A549 (cell line): Measurements from ENCODE around the gene ANKRD28. TPM values are rescaled to one million over a fixed set of nuclear protein-coding genes. Genes with fewer than 3 reads are reported as not detected.

Source experiments
- ATAC-seq, 2 experiments: fragments of 200-7000 bp in 1 of 2; fragments of >200 bp in 1 of 2; cut with Nextera tagmentation in 1 of 2; cut with Tn5 transposase in 1 of 2; 3 replicates each; pipeline versions ENCODE4 v1.8.0 to v1.9.1; 2018 to 2020; ENCODE audit warnings: mild to moderate bottlenecking in 1 of 2, moderate library complexity in 1 of 2
- CTCF ChIA-PET: fragments of 300-600 bp; sonication (Branson Sonifier 250); formaldehyde crosslinking; extraction: SDS; loops from one replicate; lab custom pipeline; 2021; ENCODE audit warnings: antibody characterized with exemption, inconsistent platforms; lab: Yijun Ruan, JAX
- POLR2A ChIA-PET: fragments of 350-600 bp; formaldehyde crosslinking; extraction: SDS; loops from one replicate; lab custom pipeline; 2021; ENCODE audit warnings: antibody characterized with exemption, inconsistent platforms; lab: Yijun Ruan, JAX
- DNase-seq, 2 experiments: peaks; one replicate each; pipeline versions ENCODE4 v3.0.0 to v3.0.0-alpha.2; 2011 to 2016; ENCODE audit warnings: low read depth in 1 of 2, low spot score in 1 of 2
- FAIRE-seq: peaks from 2 replicates; lab custom pipeline; 2011; peaks lifted over from hg19 to GRCh38; lab: Jason Lieb, UNC
- H3K27ac ChIP-seq, 2 experiments: fragments of >200 bp; sonication (Bioruptor Twin); formaldehyde crosslinking; 3 replicates each; pipeline ENCODE4 v1.5.1; 2016 to 2017
- H3K4me1 ChIP-seq: fragments of >200 bp; sonication (Bioruptor Twin); formaldehyde crosslinking; 3 replicates; pipeline ENCODE4 v1.6.1; 2016
- H3K4me2 ChIP-seq: fragments of >200 bp; sonication (Bioruptor Twin); formaldehyde crosslinking; 3 replicates; pipeline ENCODE4 v1.6.1; 2016
- H3K4me3 ChIP-seq: fragments of >200 bp; sonication (Bioruptor Twin); formaldehyde crosslinking; 3 replicates; pipeline ENCODE4 v1.5.1; 2016
- H3K9me3 ChIP-seq: fragments of >200 bp; sonication (Bioruptor Twin); formaldehyde crosslinking; 3 replicates; pipeline ENCODE4 v1.6.1; 2016
- ATOH8 ChIP-seq: fragments of 250-450 bp; sonication (Bioruptor Pico); IDR thresholded peaks from 2 replicates; pipeline ENCODE4 v1.5.0; 2020; ENCODE audit warnings: low read depth, mild to moderate bottlenecking, moderate library complexity
- BHLHE40 ChIP-seq: IDR thresholded peaks from 2 replicates; pipeline ENCODE4 v1.6.1; 2012; ENCODE audit warnings: low read depth, low read length, inconsistent platforms
- CBX8 ChIP-seq: fragments of 200-600 bp; sonication (generic); IDR thresholded peaks from 2 replicates; pipeline ENCODE4 v1.6.1; 2016
- CHD2 ChIP-seq: fragments of 150-350 bp; IDR thresholded peaks from 2 replicates; pipeline ENCODE4 v1.6.1; 2014; ENCODE audit warnings: low read length; ENCODE audit not compliant: partially characterized antibody
- CHD4 ChIP-seq: fragments of 200-600 bp; sonication (generic); IDR thresholded peaks from 2 replicates; pipeline ENCODE4 v1.6.1; 2016; ENCODE audit warnings: antibody characterized with exemption, mild to moderate bottlenecking, borderline replicate concordance
- CTCF ChIP-seq: fragments of >200 bp; sonication (Bioruptor Twin); formaldehyde crosslinking; IDR thresholded peaks from 3 replicates; pipeline ENCODE4 v1.5.1; 2016
- FOSL2 ChIP-seq, 2 experiments: fragments of 450-650 bp in 1 of 2; fragments of >200 bp in 1 of 2; sonication (Bioruptor Twin) in 1 of 2; formaldehyde crosslinking; IDR thresholded peaks; 2 replicates each; pipeline versions ENCODE4 v1.5.0 to v1.6.1; 2016 to 2020; ENCODE audit warnings: mild to moderate bottlenecking in 1 of 2, moderate library complexity in 1 of 2
- GATA3 ChIP-seq: IDR thresholded peaks from 2 replicates; pipeline ENCODE4 v1.6.1; 2012; ENCODE audit warnings: borderline replicate concordance
- HOXA7 ChIP-seq: fragments of 250-450 bp; sonication (Bioruptor Pico); IDR thresholded peaks from 2 replicates; pipeline ENCODE4 v1.5.0; 2020; ENCODE audit warnings: mild to moderate bottlenecking, moderate library complexity
- JUNB ChIP-seq: fragments of >200 bp; sonication (Bioruptor Twin); formaldehyde crosslinking; IDR thresholded peaks from 2 replicates; pipeline ENCODE4 v1.6.1; 2016
- KDM1A ChIP-seq: fragments of 200-600 bp; sonication (generic); IDR thresholded peaks from 2 replicates; pipeline ENCODE4 v1.6.1; 2016; ENCODE audit warnings: low read depth, mild to moderate bottlenecking
- KDM5A ChIP-seq: fragments of 200-600 bp; sonication (generic); IDR thresholded peaks from 2 replicates; pipeline ENCODE4 v1.6.1; 2016; ENCODE audit warnings: antibody characterized with exemption, mild to moderate bottlenecking
- MAZ ChIP-seq: fragments of 150-350 bp; IDR thresholded peaks from 2 replicates; pipeline ENCODE4 v1.6.1; 2014; ENCODE audit warnings: antibody characterized with exemption, low read depth, low read length, borderline replicate concordance
- RARB ChIP-seq: fragments of 250-450 bp; sonication (Bioruptor Pico); IDR thresholded peaks from 2 replicates; pipeline ENCODE4 v1.8.0; 2021; ENCODE audit warnings: mild to moderate bottlenecking, moderate library complexity
- SMC3 ChIP-seq: fragments of >200 bp; sonication (Bioruptor Twin); formaldehyde crosslinking; IDR thresholded peaks from 3 replicates; pipeline ENCODE4 v1.6.1; 2018; ENCODE audit warnings: inconsistent platforms
- SREBF2 ChIP-seq: fragments of 450-650 bp; IDR thresholded peaks from 2 replicates; pipeline ENCODE4 v1.6.1; 2014; ENCODE audit warnings: mild to moderate bottlenecking, moderate library complexity
- TP53 ChIP-seq: fragments of 250-450 bp; sonication (Bioruptor Pico); IDR thresholded peaks from 2 replicates; pipeline ENCODE4 v1.5.0; 2021; ENCODE audit warnings: mild to moderate bottlenecking, moderate library complexity
- ZNF302 ChIP-seq: fragments of 250-450 bp; sonication (Bioruptor Pico); IDR thresholded peaks from 2 replicates; pipeline ENCODE4 v1.9.0; 2021; ENCODE audit warnings: inconsistent platforms, mild to moderate bottlenecking, moderate library complexity
- WGBS: methylation state at CpG from one replicate; pipeline ENCODE4 v1.1.6; 2017; ENCODE audit errors: missing lambda C conversion rate; 5-methylcytosine and 5-hydroxymethylcytosine counted together
- polyA plus RNA-seq, 4 experiments: library from polyadenylated mRNA; depleted of rRNA in 3 of 4; stranded (reverse); fragments of >200 nt; fragmentation: RNase III in 1 of 4; extraction: RNeasy Plus Mini Kit Qiagen cat#74134 plus additional on column Dnase treatment in 1 of 4; gene quantifications; 2 replicates in 3 of 4; 3 replicates in 1 of 4; pipeline ENCODE4 v1.2.3, GENCODE V29; 2011 to 2017
- TF ChIP-seq, protein P1 (sequence below): fragments of 150-350 bp; IDR thresholded peaks from 2 replicates; pipeline ENCODE4 v1.6.1; 2014; ENCODE audit warnings: low read depth, mild to moderate bottlenecking, low read length
- TF ChIP-seq, protein P2 (sequence below): fragments of >200 bp; sonication (Bioruptor Twin); formaldehyde crosslinking; IDR thresholded peaks from 3 replicates; pipeline ENCODE4 v1.6.1; 2016
- TF ChIP-seq, protein P3 (sequence below): IDR thresholded peaks from 2 replicates; pipeline ENCODE4 v1.6.1; 2012

ANKRD28 gene
- polyA plus RNA-seq, 2 of the 4 experiments (the other 2 are of a cell fraction), result 29.9 to 72.0 TPM

DNA sequence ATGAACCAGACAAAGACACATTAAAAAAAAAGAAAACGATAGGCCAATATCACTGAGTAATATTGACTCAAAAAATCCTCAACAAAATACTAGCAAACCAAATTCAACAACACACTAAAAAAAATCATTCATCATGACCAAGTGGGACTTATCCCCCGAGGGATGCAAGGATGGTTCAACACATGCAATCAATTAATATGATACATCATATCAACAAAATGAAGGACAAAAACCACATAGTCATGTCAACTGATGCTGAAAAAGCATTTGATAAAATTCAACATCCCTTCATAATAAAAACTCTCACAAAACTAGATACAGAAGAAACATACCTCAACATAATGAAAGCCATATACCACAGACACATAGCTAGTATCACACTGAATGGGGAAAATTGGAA lies 41.8 kb upstream of the ANKRD28 start:
- 93% methylated on average over 2 of the region's 2 CpGs for WGBS
- FAIRE-seq, result no peak
- H3K4me1 ChIP-seq, result no peaks in the 10 kb centered on the region
- H3K4me3 ChIP-seq, result no peak overlapping the region
- TF ChIP-seq KDM1A (no peak), CBX8 (no peak), TP53 (no peak), BHLHE40 (no peak)
- no peak overlapping the region for H3K4me2 ChIP-seq
- CTCF ChIA-PET, result no interaction called here
- no peak overlapping the region for H3K27ac ChIP-seq
- peaks cover 11% of the 10 kb centered on the region for H3K9me3 ChIP-seq
- POLR2A ChIA-PET, result interaction anchor here (0.5 kb wide), 1 partner anchor 52 kb away, joined by 5 read pairs; no protein-coding TSS in a partner anchor
- ATAC-seq, result no peak
- DNase-seq, result no peak

- Histone ChIP-seq H3K4me1 (peaks cover 10% of the 10 kb centered on the region), H3K4me3 (no peak overlapping the region), H3K9me3 (no peaks in the 10 kb centered on the region), H3K4me2 (peak overlapping the region; percentile 17; the same call in 1 of the 3 replicates), H3K27ac (no peak overlapping the region)
- ChIA-PET CTCF (interaction anchor here (1.0 kb wide), 1 partner anchor 25 kb away, joined by 3 read pairs; no protein-coding TSS in a partner anchor), POLR2A (no interaction called here)
- TF ChIP-seq GATA3 (peak; percentile 20; the same call in 1 of the 2 replicates), SREBF2 (no peak)
- no peak; a peak in 1 of 6 replicates for ATAC-seq
- peak; percentile 28 for FAIRE-seq
- DNase-seq, result no peak
- WGBS, result 0% methylated on average over 1 of the region's 1 CpG
Observed at GRCh38 chr3:15831927-15832326, 34.1 kb upstream of the ANKRD28 start.

DNA sequence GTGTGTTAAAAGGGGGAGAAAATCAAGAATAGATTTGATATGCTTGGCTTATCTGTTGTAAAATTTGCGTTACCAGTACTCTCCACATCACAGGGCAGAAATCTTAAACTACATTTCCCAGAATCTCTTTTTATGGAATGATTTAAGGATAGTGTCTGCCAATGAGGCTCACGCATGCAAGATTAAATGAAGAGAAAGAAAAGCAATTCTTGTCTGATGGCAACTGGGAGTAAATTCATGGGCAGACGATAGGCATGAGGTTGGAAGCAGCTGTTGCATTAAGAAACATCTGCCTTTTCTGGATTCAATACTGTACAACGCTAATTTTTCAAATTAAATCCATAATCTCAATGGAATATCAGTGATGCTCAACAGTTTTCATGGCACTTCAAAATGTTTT lies 27.2 kb upstream of the ANKRD28 start:
- Histone ChIP-seq H3K4me2 (no peak overlapping the region), H3K9me3 (no peaks in the 10 kb centered on the region), H3K4me3 (no peak overlapping the region), H3K27ac (no peak overlapping the region), H3K4me1 (no peaks in the 10 kb centered on the region)
- DNase-seq, result no peak
- no peak for ATAC-seq
- FAIRE-seq, result no peak
- POLR2A ChIA-PET, result no interaction called here
- WGBS, result 67% methylated on average over 4 of the region's 4 CpGs
- CTCF ChIA-PET, result interaction anchor here (1.5 kb wide), 1 partner anchor 9 kb away, joined by 4 read pairs; no protein-coding TSS in a partner anchor
- TF ChIP-seq, protein P1, sequence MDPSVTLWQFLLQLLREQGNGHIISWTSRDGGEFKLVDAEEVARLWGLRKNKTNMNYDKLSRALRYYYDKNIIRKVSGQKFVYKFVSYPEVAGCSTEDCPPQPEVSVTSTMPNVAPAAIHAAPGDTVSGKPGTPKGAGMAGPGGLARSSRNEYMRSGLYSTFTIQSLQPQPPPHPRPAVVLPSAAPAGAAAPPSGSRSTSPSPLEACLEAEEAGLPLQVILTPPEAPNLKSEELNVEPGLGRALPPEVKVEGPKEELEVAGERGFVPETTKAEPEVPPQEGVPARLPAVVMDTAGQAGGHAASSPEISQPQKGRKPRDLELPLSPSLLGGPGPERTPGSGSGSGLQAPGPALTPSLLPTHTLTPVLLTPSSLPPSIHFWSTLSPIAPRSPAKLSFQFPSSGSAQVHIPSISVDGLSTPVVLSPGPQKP, result no peak
- TF ChIP-seq RARB (CRISPR knock-in tag), result no peak
- TF ChIP-seq ATOH8 (CRISPR knock-in tag), result no peak
- TF ChIP-seq HOXA7 (CRISPR knock-in tag), result no peak
- TF ChIP-seq FOSL2 (IDR thresholded peaks at IDR 0.05), result no peak
- no peak for TF ChIP-seq FOSL2 (CRISPR knock-in tag; IDR thresholded peaks at IDR 0.05)

- TF ChIP-seq GATA3 (no peak), KDM5A (no peak), MAZ (no peak), CTCF (no peak), CHD2 (no peak), JUNB (no peak), ATOH8 (CRISPR knock-in tag) (no peak), KDM1A (no peak), CHD4 (no peak), HOXA7 (CRISPR knock-in tag) (no peak), ZNF302 (CRISPR knock-in tag) (no peak), SMC3 (no peak)
- TF ChIP-seq, protein P2, sequence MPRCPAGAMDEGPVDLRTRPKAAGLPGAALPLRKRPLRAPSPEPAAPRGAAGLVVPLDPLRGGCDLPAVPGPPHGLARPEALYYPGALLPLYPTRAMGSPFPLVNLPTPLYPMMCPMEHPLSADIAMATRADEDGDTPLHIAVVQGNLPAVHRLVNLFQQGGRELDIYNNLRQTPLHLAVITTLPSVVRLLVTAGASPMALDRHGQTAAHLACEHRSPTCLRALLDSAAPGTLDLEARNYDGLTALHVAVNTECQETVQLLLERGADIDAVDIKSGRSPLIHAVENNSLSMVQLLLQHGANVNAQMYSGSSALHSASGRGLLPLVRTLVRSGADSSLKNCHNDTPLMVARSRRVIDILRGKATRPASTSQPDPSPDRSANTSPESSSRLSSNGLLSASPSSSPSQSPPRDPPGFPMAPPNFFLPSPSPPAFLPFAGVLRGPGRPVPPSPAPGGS, result no peak
- TF ChIP-seq, protein P3, sequence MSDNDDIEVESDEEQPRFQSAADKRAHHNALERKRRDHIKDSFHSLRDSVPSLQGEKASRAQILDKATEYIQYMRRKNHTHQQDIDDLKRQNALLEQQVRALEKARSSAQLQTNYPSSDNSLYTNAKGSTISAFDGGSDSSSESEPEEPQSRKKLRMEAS, result no peak
- ATAC-seq (no peak), FAIRE-seq (no peak), DNase-seq (no peak)
- ChIA-PET CTCF (interaction anchor here (0.7 to 1.3 kb wide), 4 partner anchors 21 to 665 kb away, joined by 3 to 4 read pairs (median 3); no protein-coding TSS in a partner anchor), POLR2A (no interaction called here)
- H3K9me3 ChIP-seq, result no peaks in the 10 kb centered on the region
- no peak overlapping the region for H3K4me3 ChIP-seq
- 93% methylated on average over 7 of the region's 7 CpGs for WGBS
- no peak overlapping the region for H3K27ac ChIP-seq
- no peaks in the 10 kb centered on the region for H3K4me1 ChIP-seq
- H3K4me2 ChIP-seq, result no peak overlapping the region
Observed at GRCh38 chr3:15823092-15823491, 25.3 kb upstream of the ANKRD28 start.
